DMS153 (cell line): ENCODE data around the gene PODXL2.
"Not testable (repeated sequence)": the region's sequence is repeated elsewhere in the genome, so short reads cannot be mapped to it uniquely, and the experiment has no call there.

ENCODE experiments used
- DNase-seq: peaks from one replicate; lab custom pipeline; 2025; lab: John Stamatoyannopoulos, UW

PODXL2 gene

GRCh38 chr3:127628788-127629466 lies at the start of gene PODXL2:
PODXL2 (plus strand) TSS chr3:127629185; CDS start chr3:127629220, 35 bp downstream.
- DNase-seq: peak; percentile 42

- no peak for DNase-seq
Measured at GRCh38 chr3:127580327-127581060, 48.5 kb upstream of the PODXL2 start.

- no peak for DNase-seq
Measured at GRCh38 chr3:127584734-127585133, 44.3 kb upstream of the PODXL2 start.

- no peak for DNase-seq
Measured at GRCh38 chr3:127585163-127585812, 43.7 kb upstream of the PODXL2 start.

GRCh38 chr3:127585813-127586413 lies 43.1 kb upstream of the PODXL2 start:
- no peak for DNase-seq

- no peak for DNase-seq
Measured at GRCh38 chr3:127587876-127588275, 41.1 kb upstream of the PODXL2 start.

- no peak for DNase-seq
Measured at GRCh38 chr3:127588806-127589577, 40.0 kb upstream of the PODXL2 start.

- no peak for DNase-seq
Measured at GRCh38 chr3:127589600-127590281, 39.2 kb upstream of the PODXL2 start.

- DNase-seq: no peak
Measured at GRCh38 chr3:127590282-127590592, 38.7 kb upstream of the PODXL2 start.

- peak; percentile 98 for DNase-seq
Measured at GRCh38 chr3:127590593-127591465, 38.2 kb upstream of the PODXL2 start, which contains the start of gene TPRA1. TPRA1 (minus strand) TSS chr3:127590733; CDS start chr3:127580146, 10,587 bp downstream.

- no peak for DNase-seq
Measured at GRCh38 chr3:127593178-127593577, 35.8 kb upstream of the PODXL2 start.

- no peak for DNase-seq
Measured at GRCh38 chr3:127595303-127595702, 33.7 kb upstream of the PODXL2 start.

- DNase-seq: peak; percentile 3
Measured at GRCh38 chr3:127597020-127597771, 31.8 kb upstream of the PODXL2 start.

- no peak for DNase-seq
Measured at GRCh38 chr3:127598841-127599570, 30.0 kb upstream of the PODXL2 start.

GRCh38 chr3:127600749-127601456 lies 28.1 kb upstream of the PODXL2 start:
- DNase-seq: no peak

- no peak for DNase-seq
Measured at GRCh38 chr3:127604035-127604434, 24.9 kb upstream of the PODXL2 start.

GRCh38 chr3:127604546-127605165 lies 24.3 kb upstream of the PODXL2 start:
- DNase-seq: no peak

GRCh38 chr3:127605547-127605946 lies 23.4 kb upstream of the PODXL2 start:
- DNase-seq: not testable (repeated sequence)
